GM20431 (cell line): ENCODE results near the gene AFF4.

Experiments
- in situ Hi-C: fragments of 300-500 bp; cut with MseI, MboI; formaldehyde crosslinking; loops from one replicate; pipeline ENCODE4 v1.15.0; 2020; ENCODE audit warnings: low sequenced_read_pairs; ENCODE audit not compliant: unreplicated experiment

The AFF4 gene

DNA sequence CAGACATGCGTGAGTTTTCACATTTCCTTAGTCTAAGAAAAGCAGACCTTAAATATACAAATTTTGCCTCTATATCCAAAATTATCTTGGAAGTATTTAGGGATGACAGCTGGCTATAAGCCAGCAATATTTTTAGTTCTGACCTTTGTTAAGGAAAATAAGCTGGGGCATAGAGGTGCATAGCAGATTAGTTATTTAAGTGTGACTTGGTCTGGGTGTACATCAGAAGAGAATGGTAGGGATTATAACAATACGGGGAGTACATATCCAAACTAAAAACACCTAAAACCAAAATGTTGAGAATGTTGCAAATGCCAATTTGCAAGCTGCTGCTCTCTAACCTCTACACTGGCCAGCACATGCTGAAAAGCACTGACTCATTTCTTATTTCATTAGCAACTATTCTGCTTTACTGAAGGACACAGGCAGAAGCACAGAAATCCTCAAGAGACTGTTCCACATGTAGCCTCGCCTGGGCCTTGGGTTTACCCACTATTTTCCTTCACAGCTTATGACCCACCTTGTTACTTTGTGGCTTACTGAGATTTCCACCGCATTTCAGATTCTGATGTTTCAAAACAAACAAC is 67.6 kb downstream of the AFF4 start:
- in situ Hi-C loops: no loop called here

DNA sequence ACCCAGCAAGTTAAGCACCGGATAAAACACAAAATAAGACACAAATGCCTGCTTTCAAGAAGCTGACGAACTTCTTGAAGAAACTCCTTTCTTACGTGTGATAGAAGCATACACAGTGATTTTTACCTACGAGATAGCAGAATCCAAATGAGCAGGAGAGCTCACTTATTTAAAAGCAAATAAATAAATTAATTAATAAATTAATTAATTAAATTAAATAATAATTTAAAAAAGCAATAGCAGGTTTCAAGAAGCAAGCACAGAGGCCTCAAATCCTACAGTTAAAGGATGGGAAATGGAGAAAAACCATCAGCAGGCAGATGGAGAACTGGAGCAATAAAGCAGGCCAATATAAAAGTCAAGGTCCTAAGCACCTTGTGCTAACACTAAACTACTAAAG is 72.6 kb downstream of the AFF4 start:
- in situ Hi-C loops: no loop called here

DNA sequence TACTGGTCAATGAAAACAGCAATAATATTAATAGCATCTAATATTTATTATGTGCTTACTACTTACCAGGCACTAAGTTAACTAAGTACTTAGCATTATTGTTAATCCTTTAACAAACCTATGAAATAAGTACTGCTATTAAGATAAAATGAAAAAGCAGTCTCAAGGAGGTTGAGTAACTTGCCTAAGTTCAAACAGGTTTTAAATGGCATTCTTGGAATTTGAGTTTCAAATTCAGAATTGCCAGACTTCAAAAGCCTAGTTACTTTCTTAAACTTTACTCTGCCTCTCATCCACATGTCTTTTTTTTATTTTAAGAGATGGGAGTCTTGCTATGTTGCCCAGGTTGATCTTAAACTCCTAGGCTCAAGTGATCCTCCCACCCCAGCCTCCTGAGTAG is 73.9 kb downstream of the AFF4 start:
- in situ Hi-C loops: no loop called here

DNA sequence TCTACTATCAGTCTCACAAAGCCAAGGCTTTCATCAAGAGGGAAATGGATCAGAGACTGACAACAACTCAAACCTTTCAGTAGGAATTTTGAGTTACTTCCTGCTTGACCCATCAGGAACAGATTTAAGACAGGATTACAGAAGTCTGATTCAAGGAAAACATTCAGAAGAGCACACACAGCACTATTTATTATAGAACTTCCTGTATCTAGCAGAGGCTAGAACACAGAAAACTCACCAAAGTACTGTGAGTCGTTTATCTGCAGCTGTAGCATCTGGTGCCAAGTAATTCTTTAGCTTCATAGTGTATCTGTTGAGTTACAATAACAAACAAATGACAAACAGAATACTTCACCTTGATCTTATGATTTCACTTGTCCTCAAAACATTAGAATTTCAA is 76.2 kb downstream of the AFF4 start:
- in situ Hi-C loops: no loop called here

DNA sequence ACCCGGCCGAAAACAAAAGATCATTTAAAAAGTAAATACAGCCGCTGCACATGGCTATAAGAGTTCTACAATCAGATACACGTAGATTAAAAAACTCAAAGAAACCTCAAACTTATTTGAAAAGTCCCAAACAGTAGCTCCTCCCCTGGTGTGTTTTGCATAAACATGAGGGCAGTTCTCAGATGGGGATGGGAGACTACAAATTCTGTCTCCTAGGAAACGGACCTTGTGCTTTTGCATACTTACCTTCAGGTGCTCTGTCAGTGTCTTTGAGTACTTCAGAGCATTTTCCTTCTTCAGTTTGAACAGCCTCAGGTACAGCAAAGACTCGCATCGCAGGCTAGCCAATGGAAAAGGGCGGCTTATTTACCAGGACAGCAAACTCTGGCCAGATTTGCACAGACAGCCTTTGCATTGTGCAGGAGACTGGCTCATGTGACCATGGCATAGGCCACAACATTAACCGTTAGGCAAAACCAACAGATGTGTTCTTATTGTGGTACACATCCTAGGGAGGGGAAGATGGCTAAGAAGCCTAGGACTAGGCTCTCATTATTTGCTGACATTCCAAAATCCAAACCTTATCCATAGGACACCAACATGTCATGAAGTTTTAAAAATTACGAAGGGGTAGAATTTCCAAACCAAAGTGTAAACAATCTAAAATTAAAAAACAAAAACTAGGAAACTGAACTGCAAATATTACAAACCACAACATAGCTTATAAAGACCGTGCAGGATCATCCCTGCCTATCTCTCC is 77.2 kb downstream of the AFF4 start:
- in situ Hi-C loops: no loop called here

DNA sequence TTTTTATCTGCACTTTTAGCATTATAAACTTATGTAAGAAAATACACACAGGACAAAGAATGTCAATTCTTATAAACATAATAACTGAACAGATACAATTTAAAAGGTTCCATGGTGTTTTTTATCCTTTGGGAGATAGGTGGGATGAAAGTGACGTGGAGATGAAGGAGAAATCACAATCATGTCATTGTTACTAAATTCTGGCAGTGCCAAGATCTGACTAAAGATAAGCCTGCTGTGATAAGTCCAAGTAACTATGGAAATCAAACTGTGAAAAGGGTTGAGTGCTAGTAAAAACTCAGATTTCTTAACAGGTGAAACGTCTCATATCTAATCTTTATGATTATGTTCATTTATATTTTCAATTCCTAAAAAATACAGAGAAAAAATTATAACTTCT is 78.9 kb downstream of the AFF4 start:
- in situ Hi-C loops: no loop called here

DNA sequence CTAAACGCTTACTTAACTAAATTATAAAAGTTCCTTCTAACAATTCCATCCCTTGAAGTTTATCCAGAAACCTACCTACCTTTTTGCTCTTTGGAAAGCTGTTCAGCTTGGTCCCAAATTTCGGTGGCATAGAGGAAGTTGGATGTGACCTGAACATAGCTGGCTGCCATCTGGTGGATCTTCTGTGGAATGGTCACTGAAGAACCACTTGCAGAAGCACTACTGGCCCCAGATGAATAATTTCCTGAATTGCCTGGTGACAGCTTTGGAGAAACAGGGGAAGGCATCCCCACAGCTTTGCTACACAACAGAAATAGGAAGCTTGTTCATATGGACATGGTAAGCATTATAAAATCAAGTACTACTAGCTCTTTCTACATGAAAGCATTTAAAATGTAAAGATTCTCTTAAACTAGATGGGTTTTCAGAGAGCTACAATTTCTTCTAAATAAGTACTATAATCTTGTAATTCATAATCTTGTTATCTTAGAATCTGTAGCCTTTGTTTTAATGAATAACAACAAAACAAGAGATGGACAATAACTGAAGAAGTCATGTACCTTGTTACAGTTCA is 80.1 kb downstream of the AFF4 start:
- in situ Hi-C loops: no loop called here

DNA sequence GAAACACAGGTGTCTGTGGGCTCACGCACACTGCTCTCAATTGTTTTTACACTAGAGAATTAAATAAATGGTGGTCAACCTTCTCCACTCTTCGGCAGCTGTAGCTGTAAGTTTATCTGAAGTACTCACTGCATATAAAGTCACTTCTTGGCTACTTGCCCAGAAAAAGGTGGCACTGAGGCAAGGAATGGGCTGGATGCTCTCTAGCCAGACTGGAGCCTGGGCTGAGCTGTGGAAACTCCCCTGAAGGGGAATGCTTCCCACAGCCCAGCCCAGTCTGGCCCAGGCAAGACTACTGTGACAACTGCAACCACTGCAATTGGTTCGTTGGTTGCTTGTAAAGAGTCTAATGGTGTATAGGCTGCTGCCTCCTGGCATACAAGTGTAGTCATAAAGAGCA is 85.5 kb downstream of the AFF4 start:
- in situ Hi-C loops: no loop called here

DNA sequence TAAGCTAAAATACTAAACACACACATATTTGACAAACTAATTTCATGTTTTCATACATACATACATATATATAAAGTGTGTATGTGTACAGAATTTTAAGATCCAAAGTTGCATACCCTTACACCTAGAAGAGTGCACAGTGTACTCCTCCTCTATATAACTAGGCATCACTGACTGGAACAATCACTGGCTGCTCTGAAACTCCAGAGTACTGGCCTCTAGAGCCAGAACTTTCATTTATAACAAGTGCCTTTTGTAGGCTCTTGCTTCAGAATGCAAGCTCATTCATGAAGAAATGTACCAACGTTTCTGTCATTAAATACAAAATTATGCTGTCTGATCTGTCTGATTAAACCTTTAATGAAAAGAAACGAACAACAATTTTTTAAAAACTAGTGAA is 86.0 kb downstream of the AFF4 start:
- in situ Hi-C loops: no loop called here

DNA sequence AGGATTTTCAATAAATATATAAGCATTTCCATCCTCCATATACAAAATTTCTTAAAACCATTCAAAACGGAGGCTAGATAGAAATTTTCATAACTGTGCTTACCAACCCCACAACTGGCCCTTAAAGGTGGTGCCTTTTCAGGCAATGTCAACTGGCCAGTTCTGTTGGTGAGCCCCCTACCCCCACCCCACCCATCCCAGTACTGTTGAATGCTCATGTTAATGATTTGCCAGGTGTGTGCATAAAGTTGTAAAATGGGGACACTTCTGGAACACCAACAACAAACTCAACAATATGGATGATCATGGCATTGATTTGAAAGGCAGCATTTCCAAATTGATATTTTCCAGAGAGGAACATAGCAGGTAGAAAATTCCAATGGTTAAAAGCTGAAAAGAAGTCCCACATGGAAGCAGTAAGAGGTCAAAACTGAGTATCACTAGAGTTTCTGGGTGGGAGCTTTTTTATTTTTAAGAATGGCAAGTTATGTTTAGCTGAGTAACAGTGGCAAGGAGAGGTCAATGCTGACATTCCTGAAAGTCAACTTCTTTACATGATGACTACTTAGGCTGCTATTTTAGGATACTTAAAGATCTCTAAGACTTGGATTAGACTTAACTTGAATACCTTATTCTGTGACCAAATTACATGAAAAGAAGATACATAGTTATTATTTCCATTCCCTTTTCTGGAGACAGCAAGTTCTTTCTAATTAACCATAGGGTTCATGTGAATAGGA is 87.2 kb downstream of the AFF4 start:
- in situ Hi-C loops: no loop called here

DNA sequence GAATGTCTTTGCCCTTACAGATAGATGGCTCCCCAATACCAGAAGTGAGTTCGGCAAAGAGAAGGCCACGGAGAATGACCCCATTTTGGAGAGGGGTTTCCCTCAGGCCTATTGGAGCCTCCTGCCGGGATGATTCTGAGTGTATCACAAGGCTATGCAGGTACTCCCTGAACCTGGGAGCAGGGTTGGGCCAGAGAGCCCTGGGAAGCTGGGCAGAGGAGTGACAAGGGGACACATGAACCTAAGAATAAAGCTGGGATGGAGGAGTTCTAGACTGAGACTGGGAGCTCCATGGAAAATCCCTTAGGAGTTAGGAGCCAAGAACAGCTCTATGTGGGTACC is 89.5 kb downstream of the AFF4 start:
- in situ Hi-C loops: no loop called here

DNA sequence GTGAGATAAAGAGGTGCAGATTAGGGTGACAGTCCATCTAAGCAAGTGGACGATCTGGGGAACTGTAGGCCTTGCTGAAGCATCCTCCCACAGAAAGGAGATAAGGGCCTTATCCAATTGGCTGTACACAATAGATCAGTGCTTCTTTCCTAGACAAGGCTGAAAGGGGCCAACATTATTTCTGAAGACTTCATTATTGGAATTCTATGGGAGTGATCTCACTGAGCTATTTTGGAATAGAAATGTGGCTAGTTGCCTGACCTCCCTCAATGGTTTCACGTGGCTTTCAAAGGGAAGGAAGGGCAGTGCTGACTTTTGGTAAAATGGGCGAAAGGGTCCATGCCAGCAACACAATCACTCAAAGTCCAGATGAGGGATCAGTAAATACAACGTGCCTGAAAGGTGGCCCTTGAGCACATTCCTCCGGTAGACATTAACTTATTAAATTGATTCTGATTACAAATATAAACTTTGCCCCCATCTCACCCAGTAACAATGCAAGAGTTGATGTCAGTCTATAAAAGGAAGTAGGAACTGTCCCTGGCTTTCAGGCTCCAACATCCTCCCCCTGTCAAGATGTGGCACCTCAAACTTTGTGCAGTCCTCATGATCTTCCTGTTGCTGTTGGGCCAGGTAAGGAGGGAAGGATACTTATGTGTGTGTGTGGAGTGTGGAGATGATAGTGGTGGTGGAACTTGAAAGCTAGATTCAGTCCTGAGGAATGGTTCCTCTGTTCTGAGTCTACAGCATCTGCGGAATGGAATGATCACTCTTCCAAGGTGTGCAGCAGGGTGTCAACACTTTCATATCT is 90.1 kb downstream of the AFF4 start, which contains the start of gene LEAP2:
Gene LEAP2 (plus strand): TSS at position 550 of the 811 bp plus-strand sequence. CDS start 27 bp downstream, at position 577.
- in situ Hi-C loops: no loop called here

DNA sequence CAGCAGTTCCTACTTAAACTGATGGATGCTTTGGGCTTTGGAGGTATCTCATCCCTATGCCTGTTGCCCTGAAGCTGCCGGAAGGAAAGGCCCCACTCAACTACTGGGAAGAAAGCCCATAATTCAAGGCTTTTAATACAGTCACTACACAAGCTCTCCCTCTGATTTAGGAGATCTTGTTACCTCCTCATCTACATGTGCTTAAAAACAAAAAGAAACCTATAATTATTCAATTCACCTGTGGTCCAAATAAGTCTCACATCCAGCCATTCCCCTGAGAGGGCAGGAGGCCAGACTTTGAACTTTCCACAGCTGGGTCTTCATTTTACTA is 90.7 kb downstream of the AFF4 start:
- in situ Hi-C loops: no loop called here

DNA sequence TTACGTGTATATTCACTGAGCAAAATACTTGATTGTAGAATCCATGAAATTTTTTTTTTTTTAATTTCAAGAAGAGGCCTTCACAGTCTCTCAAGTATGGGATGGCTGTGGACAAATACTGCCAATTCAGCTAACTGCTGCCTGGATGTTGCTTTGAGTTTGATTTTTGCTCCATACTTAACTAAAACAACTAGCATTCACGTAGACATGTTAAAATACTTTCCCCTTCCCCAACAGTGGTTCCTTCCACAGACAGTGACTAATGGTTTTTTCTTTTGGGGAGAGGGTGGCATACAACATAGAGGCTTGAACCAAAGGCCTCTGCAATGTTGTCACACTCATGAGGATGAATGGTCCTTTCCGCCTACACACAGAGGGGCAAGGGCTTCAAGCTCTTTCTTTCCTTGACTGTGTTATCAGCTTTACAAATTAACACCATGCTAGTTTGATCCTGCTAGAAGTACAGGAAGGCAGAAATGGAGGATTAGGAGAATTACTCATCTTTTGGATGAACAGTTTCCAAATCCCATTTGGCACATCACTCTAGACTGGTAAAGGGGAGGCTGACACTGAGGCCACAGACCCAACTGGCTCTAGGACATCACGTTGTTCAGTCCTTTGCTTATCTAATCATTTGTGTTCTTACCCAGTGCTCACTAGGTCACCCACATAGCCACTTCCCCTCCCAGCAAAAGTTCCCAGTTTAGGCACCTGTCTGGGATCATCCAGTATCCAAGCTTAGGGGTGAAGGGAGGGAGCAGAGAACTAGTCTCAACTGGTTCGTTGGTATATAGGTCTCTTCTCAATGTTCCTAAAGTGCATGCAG is 91.8 kb downstream of the AFF4 start:
- in situ Hi-C loops: no loop called here

DNA sequence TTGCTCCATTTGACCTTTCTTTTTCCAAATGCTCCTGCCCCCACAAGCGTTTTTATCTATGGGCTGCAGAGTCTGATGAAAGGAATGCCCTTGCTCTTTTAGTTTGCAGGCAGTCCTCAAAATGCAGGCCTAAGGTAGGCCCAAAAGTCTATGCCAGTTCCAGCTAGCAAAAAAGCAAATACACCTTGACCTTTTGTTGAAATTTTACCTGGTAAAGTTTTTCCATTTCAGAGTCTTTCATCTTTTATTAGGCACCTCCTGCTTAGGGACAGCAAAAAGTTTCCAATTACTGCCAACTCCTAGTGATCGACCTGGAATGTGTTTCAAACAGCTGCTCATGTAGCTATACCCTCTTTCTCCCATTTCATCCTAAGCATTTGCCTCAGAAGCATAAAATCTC is 92.6 kb downstream of the AFF4 start:
- in situ Hi-C loops: no loop called here

DNA sequence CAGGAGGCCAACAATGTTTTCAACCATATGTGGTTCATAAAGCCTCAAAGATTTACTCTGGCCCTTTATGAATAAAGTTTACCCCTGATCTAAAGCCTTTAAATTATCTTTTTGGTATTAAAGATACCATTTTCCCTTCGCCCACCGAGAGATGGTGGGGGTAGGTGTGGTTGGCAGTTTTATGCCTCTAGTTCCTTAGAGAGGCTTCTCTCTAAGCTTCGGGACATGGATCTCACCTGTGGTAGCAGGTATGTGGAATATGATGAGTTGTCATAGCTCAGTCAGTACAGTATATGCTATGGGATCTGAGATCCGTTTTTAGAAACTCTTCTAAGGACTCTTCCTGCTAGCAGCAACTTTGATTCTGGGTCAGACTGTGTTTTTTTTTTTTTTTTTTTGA is 94.7 kb downstream of the AFF4 start:
- in situ Hi-C loops: no loop called here

DNA sequence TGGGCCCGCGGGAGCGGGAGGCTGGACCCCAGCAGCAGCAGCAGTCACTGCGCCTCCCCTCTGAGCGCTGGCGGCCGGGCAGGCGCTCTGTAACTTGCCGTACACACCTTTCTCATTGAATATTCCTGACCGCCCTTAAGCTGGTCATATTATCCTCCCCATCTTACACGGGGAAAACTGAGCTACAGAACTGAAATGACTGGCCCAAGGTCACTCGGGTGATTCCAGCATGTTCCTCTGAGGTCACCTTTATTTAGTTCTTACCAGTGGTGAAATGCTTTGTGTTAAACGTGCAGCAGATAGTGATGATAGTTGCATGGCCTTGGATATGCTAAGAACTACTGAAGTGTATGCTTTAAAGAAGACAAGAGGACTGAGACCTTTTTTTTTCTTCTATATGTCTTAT is 96.4 kb downstream of the AFF4 start:
- in situ Hi-C loops: no loop called here

DNA sequence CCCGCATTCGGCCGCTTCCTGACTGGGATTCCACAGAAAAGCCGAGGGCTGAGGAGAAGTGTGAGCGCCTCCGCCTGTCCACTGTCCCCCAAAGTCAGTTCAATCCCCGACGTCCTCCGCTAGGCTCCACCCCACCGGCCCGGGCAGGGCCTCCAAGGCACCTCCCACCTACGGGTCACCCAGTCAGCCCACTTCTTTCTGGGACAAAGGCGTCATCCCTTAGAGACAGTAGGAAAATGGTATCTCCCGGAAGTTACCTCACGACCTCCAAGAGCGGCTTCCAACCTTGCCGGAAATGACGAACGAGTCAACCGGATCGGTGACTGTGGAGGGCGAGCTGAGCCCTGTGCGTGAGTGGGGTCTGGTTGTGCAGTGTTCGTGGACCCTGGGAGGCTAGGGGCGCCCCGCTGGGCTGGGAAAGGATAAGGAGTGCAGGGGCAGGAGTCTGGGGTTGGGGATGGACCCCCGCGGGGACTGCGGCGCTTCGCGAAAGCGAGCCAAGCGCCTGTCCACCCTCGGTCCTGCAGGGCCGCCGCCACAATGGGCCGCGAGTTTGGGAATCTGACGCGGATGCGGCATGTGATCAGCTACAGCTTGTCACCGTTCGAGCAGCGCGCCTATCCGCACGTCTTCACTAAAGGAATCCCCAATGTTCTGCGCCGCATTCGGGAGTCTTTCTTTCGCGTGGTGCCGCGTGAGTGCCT is 96.9 kb downstream of the AFF4 start, which contains the start of the genes GDF9 and UQCRQ:
Gene GDF9 (minus strand): TSS at position 128 of the 704 bp plus-strand sequence. CDS start 1,936 bp downstream, outside the sequence.
Gene UQCRQ (plus strand): TSS at position 301 of the 704 bp plus-strand sequence. CDS start 240 bp downstream, at position 541.
- in situ Hi-C loops: no loop called here
